HG02623 (cell line): Measurements from ENCODE around the gene ZNF827.
A peak's percentile ranks its signal among the peaks of the same experiment; 100 is the strongest.

ENCODE experiments used
- ATAC-seq: cut with Tn5 transposase; IDR thresholded peaks from one replicate; pipeline ENCODE4 v1.9.1; 2021; ENCODE audit warnings: moderate library complexity; ENCODE audit not compliant: unreplicated experiment

ZNF827 gene

DNA sequence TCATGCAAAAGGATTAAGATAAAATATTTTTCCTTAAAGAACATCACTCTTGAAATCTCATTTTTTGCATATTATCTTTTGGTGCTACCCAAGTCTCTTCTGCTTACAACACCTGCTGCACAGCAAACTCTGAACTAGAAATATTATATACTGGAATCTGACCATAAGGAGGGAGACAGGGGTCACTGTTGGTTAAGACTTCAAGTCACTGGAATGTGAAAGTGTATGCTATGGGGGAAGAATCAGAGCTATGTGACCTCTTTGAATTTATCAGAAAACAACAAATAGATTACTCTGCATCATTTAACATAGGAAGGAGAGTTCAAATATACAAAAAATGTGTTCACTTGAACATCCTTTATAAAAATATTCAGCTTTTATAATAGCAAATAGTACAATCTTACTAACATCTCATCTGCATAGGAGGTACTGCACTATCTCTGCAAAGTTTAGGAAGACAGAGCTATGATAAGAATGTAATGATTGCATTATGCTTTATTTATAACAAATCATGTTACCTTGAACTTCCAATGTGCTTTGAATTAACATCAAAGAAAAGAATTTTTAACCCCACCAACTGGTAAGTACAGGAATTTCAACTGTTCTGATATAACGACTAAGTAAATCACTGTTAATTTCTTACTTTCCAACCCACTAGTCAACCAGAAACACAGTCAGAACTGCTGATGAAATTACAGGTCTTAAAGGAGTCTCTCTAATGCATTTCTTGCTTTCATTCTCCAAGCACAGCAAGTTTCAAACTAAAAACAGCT lies 69.8 kb downstream of the ZNF827 start:
- ATAC-seq, result peak; percentile 51

DNA sequence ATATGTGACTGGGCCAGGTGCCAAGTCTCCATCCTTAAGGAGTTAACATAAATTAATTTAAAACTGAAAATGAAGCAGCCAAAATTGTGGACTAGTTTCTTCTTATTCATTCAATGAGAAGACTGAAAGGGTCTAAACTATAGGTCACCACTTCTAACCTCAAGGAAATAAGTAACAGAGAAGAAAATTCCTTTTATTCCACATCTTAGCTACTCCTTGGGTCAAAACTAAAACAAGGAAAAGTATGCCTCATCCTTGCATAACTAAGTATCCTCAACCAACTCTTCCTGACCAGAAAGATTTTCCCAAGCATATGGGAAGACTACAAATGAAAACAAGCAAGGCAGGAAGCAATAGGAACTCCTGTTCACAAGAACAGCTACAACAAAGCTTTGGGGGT lies 71.2 kb downstream of the ZNF827 start:
- ATAC-seq, result no peak

DNA sequence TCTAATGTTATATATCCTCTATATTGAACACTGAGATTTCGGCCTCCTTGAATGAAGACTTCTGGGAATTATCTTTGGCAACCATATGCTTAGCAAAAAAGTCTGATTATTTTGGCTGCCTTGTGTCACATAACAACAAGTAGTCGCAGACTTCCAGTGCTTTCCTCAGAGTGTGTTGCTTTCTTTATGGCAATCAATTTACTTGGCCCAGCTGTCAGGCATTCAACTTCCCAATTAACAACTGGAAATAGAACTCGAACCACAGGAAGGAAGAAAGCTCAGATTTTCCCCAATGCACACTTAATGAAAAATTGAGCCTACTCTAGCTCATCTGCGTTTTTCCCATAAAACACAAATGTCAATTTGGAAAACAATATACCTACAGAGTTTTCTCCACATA lies 71.6 kb downstream of the ZNF827 start:
- ATAC-seq, result no peak

DNA sequence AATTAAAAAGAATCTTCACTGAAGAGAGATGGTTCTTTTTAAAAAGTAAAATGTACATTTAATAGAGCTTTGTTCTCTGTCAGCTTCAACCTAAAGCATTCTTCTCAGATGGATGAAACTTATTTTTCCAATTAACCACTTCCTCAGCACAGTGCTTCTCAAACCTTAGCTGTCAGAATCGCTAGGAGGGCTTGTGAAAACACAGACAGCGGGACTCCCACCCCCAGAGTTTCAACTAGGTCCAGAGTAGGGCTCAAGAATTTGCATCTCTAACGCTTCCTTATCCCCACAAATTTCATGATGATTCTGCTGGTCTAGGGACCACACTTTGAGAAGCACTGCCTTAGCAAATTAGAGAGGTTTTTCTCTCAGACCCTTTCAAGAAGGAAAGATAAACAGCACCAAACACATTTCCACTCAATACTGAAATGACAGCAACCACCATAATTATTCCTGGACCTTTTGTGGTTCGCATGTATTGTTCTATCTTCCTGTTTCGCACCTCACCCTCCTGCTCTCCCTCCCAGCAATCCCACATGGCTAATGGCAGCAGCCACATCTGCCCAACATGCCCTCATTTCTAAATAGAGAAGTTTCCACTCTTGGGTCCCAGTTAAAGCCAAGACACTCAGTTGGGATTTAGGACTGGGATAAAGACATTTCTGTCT lies 73.2 kb downstream of the ZNF827 start:
- peak; percentile 43 for ATAC-seq

DNA sequence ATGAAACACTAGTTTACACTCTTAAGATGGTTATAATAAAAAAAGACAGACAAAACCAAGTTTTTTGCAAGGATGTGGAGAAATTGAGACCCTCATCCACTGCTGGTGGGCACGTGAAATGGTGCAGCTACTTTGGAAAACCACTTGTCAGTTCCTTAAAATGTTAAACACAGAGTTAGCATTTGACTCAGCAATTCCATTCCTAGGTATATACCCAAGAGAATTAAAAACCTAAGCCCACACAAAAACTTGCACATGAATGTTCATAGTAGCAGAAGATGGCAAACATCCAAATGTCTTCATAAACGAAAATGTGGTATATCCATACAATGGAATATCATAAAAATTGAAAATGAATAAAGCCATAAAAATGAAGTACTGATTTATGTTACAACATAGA lies 75.4 kb downstream of the ZNF827 start:
- ATAC-seq, result no peak

DNA sequence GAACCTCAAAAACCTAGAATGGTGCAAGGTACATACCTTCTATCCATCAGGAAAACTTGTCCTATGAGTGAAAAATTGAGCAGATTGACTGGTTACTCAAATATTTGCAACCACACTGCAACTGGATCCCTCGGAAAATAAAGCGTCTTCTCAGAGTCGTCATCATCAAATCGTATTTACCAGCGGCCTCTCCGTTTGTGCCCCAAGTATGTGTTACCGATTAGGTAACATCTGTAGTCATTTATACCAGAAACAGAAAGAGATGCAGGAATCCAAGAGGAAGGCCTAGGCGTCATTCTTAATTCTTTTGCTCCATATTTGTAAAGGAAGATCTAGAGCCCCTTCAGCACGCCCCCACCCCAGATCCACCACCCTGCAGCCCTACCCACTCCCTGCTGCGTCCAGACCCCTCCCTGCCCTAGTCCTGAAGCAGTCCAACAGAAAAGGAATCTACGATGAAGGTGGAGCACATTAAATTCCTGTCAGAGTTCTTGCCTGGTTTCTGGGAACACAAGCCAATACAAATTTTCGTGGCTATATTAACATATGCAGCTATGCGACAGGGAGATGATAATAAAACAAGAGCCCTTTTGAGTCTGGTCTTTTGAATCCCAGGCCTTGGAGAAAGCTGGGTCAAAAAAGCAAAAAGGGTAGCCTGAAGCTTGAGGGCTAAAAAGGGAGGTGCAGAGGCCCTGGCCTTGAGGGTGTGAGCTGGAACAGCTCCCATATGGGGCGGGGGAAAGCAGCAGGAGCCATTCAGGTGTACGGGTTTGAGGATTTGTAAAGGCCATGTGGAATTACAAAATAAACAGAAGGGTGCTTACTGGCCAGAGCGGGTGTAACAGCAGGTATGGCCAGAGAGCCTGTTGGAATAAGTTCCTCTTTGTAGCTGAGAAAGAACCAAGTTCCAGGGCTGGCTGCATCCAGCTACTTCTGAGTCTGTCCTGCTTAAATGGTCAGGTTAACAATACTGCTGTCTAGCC lies 77.0 kb downstream of the ZNF827 start:
- no peak for ATAC-seq

DNA sequence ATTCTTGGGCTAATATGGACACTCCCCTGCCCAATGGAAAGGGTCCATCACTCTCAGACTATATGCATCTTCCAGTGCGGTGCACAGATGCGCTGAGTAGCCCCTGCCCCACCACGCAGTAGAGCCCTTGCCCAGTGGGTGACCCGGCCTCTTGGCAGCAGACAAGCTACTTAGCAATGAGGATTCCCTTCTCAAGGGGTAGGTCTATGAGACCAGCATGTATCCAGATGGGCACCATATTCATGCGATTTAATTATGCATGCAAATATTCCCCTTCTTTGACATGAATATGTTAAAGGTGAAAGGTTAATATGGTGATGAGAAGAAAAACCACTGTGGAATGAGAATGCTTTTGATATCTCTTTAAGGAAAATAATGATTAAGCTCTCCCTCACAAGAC lies 77.7 kb downstream of the ZNF827 start:
- ATAC-seq, result no peak

DNA sequence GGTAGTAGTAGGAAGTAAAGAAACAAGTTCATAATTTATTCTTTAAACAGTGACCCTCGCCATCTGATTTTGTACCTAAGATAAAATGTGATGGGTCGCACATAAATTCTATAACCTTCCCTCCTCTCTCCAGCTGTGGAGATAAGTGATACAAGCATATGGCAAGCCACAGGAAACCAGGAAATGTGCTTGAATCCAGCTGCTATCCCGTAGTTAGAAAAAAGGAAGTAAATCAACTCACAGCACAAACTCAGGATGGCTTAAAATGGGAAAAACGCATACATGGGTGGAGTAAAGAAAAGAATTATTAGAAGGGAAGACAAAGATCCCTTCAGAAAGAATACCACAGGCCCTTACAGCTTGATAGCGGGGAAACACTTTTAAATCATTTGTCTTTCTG lies 78.2 kb downstream of the ZNF827 start:
- no peak for ATAC-seq

DNA sequence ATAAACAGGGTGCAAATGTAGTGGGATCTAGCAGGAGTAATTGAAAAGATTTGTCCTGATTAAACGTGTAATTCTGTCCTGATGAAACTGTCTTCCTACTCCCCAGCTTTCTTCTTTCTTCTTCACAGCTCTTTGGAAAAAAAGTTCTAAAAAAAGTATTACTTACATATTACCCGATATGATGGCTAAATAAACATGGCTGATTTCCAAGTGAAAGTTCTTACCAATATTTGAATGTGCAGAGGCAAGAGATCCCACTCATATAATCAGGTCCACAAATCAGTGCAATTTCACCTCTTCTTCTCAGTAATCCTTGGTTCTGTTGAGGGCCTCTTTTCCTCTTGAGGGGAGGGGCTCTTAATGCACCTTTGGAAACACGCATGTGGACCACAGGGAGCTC lies 78.7 kb downstream of the ZNF827 start:
- no peak for ATAC-seq

DNA sequence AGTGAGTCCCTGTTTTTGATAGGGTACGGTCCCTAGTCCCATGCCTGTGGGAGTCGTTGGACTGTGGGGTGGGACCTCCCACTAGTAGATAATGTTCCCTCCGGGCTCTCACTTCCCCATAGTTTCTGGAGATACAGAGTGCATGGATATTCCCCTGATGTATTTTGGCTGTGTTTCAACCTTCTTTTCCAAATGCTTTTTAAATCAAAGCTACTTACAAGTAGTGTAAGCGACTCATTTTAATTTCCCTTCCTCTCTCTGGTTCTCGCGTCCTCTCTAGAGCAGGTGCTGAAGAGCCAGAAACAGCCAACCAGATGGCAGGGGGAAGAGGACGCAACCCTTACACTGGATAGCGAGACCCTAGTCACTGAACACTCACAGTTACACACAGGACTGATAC lies 79.2 kb downstream of the ZNF827 start:
- ATAC-seq, result no peak

DNA sequence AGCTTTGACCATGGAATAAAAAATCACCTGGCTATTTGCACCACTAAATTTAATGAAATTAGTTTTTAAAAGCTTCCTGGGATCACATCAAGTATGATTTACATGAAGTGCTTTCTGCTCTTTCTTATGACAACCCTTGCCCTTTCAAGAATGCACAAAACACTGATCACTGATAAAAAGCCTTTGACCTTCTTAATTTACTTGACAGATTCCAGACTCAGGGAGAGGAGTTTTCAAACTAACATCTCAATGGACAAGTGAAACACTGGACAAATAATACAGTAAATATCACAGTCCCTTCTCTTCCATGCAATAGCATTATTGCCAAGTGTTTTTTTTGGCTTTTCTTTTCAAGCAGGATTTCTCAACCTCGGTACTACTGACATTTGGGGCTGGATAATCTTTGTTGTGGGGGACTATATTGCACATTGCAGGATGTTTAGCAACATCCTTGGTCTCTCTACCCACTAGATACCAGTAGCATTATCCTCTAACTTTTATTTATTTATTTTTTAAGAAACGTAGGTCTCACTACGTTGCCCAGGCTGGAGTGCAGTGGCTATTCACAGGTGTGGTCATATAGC lies 86.3 kb downstream of the ZNF827 start:
- ATAC-seq, result no peak

DNA sequence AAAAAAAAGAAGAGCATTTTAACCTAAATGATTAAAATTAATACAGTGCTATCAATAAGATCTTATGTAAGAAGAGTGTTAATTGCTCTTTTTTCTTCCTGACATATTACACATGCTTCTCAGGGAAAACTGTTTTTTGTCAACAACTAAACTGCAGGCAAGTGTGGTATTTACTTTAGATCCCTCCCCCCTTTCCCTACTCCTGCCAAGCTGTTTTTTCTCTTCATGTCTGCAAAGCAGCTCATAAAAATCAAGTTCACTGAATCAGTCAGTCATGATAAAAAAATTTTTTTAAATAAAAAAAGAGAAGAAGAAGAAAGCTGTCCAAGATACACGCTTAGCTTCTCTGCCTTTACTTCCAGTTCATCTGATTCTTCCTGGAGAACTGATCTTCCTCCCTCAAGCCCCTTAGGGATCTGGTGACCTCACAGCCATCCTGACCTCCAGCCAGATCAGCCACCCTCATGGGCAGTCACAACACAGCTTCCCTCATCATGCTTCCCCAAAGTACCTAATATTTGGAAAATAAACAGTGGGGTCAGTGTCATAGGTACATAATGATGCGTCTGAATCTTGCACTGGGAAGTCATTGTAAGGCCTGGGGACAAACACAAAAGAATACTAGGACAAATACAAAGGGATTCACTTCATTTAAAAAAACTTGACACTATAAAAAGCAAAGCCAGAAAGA lies 87.0 kb downstream of the ZNF827 start:
- no peak for ATAC-seq

DNA sequence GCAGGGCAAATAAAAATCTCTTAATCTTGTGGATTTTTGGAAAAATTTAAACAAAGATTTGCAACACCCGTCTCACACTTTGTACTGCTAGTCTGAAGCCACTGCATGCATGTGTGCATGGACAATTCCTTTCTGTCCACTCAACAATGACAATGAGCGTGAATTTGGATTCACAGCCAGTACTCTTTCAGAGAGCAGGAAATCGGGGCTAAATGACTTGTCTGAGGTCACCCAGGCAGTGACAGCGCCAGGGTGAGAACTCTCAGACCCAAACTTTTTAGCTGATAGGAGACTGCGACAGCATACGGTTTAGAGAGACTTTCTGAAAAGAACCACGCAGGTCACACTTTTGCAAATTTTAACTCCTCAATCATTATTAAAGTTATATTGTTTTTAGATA lies 90.9 kb downstream of the ZNF827 start:
- no peak for ATAC-seq

DNA sequence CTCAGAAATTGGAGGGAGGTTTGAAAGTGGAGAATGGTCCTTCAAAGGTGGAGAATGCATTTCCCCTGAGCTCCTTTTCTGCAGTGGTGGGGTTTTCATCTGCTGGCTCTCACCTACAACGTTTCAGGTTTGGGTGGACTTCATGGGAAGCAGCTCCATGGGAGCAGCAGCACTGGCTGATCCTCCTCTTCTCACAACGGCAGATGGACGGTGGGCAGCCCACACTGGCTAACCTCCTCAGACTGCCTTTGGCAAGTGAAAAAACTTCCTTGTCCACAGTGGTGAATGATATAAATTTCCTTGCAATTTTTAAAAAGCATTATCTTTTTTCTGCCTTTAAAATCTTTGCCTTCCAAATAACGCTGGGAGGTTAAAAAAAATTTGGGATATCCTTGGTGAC lies 93.5 kb downstream of the ZNF827 start:
- ATAC-seq, result no peak

DNA sequence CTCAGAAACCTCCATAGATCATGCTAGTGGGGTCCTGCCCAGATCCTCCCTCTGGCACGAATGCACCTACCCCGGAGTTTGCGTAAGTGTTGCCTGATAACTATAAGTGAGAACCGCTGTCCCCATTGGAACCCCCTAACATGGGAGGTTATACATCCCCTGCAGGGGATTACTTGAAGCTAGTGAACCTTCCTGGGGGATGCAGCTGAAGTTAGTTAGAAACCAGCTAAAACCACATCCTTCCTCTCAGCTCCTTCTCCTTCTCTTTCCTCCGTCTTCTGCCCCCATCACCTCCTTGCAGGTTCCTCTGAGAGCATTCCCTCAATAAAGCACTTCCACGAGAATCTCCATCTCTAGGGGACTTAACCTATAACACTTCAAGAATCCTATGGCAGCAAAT lies 95.0 kb downstream of the ZNF827 start:
- no peak for ATAC-seq

DNA sequence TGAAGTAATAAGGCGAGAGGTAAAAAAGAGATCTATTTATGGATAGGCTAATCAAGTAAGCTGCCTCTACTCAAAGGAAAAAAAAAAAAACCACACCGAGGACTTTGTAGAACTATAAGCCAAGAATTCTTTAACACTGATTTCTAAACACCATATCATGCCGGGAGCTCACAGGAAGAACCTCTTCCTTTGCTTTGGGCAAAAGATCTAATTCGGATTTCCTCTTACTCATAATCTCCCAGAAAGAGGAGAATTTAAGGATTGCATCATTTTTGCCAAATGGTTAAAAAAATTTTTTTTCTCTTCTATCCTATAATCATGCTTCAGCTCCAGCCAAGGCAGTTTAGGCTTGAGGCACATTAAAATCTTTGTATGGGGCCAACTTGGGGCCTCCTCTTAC lies 95.5 kb downstream of the ZNF827 start:
- no peak for ATAC-seq

DNA sequence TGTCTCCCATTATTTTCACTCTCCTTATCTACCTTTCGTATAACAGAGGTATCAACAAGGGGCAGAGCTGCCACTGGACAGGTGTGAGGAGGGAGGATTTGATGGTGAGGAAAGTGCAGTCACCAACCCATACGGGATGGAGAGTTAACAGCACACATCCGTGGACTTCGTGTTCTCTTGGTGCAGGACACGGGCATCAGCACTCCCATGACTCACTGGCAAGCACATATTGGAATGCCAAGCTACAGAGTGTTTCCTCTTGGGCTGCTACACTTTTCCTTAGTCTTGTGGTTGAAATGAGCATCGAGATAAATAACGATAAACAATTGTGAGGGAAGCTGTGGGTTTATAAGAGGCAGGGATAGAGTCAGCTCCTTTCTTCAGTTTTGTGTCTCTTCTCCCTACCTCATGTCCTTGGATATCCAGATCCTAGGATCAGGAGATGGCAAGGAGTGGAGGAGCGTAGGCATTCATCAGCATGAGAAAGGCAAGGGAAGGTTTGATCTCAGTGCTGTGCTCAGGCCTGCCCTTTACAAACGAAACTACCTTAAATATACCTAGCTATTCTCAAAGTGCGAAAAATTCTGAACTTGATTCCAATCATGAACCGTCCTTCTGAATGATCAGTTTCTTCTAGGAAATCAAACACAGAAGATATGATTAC lies 96.3 kb downstream of the ZNF827 start:
- no peak for ATAC-seq

DNA sequence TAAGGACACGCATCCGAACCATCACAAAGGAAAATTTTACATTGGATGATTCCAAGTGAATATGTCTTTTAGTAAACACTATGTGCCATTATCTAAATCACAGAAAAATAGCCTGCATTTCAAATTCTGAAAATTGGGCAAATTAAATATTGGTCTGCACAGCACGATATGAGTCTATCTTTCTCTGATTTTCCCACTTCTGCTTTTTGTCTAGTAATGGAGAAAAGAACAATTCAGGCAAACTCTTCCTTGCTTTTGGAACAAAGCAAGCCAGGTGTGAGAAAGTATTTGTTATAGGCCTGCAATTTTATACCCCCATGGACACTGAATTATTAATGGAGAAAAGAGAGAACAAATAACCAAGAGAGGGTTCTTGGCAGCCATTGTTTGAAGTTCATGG lies 97.8 kb downstream of the ZNF827 start:
- no peak for ATAC-seq

DNA sequence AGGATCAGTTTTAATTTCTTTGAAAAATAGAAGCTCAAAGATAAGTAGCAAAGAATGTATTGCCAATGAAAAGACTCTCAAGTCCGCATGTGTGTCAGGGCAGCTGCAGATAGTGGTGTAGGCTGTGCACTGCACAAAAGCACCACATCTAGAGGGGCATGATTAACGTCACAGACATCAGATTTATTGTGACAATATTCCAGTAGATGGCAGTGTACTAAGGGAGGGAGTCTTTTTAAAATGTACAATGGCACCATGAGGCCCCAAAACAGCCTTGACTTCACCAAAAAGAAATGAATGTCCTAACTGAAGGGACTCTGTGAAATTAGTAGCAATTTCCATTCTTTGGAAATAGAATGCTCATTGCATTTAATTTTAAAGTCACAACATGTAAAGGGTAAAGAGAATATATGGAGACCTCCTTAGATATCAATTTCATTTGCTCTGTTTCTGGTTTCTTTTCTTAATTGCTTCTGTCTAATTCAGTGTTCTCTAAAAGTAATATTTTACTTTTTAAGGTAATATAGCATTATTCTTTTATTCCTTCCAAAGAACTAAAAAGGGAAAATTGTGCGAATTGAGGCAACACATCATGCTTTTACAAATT lies 98.4 kb downstream of the ZNF827 start:
- ATAC-seq, result peak; percentile 87

DNA sequence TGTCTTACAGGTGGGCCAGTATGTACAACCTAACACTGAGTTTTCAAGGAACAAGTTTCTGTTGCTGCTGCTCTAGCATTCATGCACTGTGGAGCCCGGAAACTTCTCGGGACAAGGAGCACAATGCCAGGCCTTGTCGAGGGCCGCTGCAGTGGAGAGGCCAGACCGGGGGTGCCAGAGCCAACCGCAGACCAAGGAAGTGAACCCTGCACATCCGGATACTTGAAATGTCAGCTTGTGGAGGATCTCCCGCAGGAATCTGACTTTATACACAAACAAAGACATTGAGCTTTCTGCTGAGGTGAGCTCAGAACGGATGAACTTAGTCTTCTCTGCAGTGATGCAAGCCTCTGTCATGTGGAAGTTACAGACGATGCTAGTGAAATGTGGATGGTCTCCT lies 99.5 kb downstream of the ZNF827 start:
- ATAC-seq, result no peak
